Measurements from ENCODE around the gene ANKFN1.
"Not testable (repeated sequence)": the region's sequence is repeated elsewhere in the genome, so short reads cannot be mapped to it uniquely, and the experiment has no call there.

Gene ANKFN1

DNA sequence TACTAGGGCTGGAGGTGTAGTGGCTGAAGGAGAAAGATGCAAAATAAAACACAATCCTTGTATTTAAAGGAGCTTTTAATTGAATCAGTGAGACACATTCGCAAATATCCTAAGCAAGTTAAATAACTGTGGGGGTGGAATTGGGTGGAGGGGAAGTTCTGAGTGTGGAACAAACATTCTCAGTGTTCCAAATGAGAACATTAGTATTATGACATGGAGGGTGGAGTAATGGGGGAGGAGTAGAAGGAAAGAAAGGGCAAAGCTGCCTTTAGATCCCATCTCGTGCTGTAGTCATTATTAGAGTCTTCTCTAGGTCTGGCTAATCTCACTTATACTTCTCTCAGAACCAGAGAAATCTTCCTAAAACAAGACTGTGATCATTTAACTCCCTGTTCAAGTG, 169.7 kb downstream of the ANKFN1 start:
- DNase-seq (ENCODE audit: low read depth in 3 of 3, low spot score in 1 of 3): no peak

GRCh38 chr17:56324676-56325075, 171.4 kb downstream of the ANKFN1 start:
- no peak for DNase-seq (ENCODE audit: low read depth in 3 of 3, low spot score in 1 of 3)

GRCh38 chr17:56325313-56326000, 172.2 kb downstream of the ANKFN1 start:
- no peak for DNase-seq (ENCODE audit: low read depth in 3 of 3, low spot score in 1 of 3)

- DNase-seq (ENCODE audit: low read depth in 3 of 3, low spot score in 1 of 3): no peak
Measured at GRCh38 chr17:56326001-56326359, 172.7 kb downstream of the ANKFN1 start.

DNA sequence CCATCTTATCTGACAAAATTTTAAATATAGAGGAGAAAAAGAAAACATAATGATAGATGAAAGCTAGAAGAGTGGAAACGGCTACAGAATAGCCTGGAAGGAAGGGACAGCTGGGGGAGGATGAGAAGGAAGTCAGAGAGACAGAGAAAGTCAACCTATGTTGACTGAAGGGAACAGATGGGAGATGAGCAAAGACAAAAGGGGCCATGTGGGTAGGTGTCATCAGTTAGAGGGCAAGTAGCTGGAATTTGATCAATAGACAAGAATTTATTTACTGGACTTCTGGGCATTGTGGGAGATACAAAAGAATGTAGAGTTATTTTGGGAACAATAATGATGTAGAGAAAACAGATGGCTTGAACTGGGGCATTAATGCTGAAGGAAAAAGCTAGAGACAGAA, 194.4 kb downstream of the ANKFN1 start:
- no peak for DNase-seq (ENCODE audit: low read depth in 3 of 3, low spot score in 1 of 3)

DNA sequence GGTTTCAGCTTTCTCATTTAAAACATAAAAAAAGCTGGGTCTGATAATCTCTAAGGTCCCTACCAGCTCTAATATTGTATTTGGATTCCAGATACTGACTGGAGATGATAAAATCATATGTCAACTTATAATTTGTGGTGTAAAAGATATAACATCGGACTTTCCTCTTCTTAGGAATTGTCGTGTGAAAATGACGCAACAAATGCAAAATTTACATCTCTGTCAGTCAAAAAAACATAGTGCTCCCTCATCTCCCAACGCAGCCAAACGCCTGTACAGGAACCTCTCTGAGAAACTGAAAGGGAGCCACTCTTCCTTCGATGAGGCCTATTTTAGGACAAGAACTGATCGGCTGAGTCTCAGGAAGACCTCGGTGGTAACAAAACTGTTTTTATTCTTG, 197.3 kb downstream of the ANKFN1 start:
- DNase-seq (ENCODE audit: low read depth in 3 of 3, low spot score in 1 of 3): no peak

DNA sequence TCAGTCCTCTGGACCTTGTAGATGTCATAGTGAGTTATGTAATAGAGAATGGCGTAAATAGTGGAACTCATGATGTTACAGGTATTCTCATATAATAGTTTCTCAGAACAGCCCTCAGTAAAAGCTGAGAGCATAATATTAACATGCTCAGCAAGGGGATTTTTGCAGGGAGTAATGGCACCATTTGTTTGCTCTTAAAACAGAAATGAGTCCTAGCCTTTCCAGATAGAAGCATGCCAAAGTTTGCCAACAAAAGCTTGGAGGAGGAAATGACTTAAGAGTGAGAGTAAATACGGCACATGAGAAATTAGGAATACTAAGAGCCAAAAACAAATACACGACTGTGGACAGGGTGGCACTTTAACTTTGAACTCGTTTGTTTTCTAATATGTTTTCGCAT, 198.4 kb downstream of the ANKFN1 start:
- DNase-seq (ENCODE audit: low read depth in 3 of 3, low spot score in 1 of 3): no peak

GRCh38 chr17:56358651-56359050, 205.4 kb downstream of the ANKFN1 start:
- no peak for DNase-seq (ENCODE audit: low read depth in 3 of 3, low spot score in 1 of 3)

- DNase-seq (ENCODE audit: low read depth in 3 of 3, low spot score in 1 of 3): no peak
Measured at GRCh38 chr17:56359518-56359917, 206.2 kb downstream of the ANKFN1 start.

GRCh38 chr17:56367366-56367765, 214.1 kb downstream of the ANKFN1 start:
- no peak for DNase-seq (ENCODE audit: low read depth in 3 of 3, low spot score in 1 of 3)

- DNase-seq (ENCODE audit: low read depth in 3 of 3, low spot score in 1 of 3): no peak
Measured at GRCh38 chr17:56373981-56374833, 220.9 kb downstream of the ANKFN1 start.

DNA sequence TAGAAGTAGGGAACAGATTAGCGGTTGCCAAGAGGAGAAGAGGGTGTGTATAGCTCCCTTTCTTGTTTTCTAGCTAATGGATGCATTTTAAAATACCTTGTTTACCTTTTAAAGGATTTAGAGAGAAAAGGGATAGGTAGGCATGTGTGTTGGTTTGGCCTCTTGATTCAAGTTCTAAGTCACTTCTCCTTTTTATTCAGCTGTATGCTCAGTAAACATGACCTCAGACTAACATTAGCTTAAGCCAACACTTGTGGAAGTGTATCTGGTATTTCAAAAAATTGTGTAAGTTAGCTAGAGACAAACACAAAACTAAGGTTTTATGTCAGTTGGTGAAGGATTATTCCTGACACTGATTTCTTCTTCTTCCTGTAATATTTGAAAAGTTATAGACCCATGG, 236.1 kb downstream of the ANKFN1 start:
- DNase-seq (ENCODE audit: low read depth in 3 of 3, low spot score in 1 of 3): no peak

- DNase-seq (ENCODE audit: low read depth in 3 of 3, low spot score in 1 of 3): no peak
Measured at GRCh38 chr17:56392321-56392720, 239.0 kb downstream of the ANKFN1 start.

- DNase-seq (ENCODE audit: low read depth in 3 of 3, low spot score in 1 of 3): no peak
Measured at GRCh38 chr17:56393156-56393555, 239.9 kb downstream of the ANKFN1 start.

GRCh38 chr17:56395787-56396186, 242.5 kb downstream of the ANKFN1 start:
- no peak for DNase-seq (ENCODE audit: low read depth in 3 of 3, low spot score in 1 of 3)

DNA sequence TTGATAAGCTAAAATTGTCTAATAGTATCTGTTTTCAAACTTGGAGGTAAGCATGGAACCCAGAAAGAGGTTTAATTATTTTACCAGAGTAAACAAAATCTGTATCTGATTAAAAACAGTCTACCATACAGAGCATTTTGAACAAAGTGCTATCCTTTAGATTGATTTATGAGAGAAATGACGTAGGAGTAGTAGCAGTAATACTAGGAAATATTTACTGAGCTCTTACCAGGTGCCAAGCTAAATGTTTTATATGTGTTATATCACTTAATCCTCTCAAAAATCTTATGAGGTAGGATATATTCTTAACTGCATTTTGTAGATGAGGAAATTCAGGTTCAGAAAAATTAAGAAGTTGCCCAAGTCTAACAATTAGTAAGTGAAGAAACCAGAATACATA, 253.8 kb downstream of the ANKFN1 start:
- DNase-seq (ENCODE audit: low read depth in 3 of 3, low spot score in 1 of 3): no peak

GRCh38 chr17:56412356-56412755, 259.1 kb downstream of the ANKFN1 start:
- DNase-seq (ENCODE audit: low read depth in 3 of 3, low spot score in 1 of 3): not testable (repeated sequence)

DNA sequence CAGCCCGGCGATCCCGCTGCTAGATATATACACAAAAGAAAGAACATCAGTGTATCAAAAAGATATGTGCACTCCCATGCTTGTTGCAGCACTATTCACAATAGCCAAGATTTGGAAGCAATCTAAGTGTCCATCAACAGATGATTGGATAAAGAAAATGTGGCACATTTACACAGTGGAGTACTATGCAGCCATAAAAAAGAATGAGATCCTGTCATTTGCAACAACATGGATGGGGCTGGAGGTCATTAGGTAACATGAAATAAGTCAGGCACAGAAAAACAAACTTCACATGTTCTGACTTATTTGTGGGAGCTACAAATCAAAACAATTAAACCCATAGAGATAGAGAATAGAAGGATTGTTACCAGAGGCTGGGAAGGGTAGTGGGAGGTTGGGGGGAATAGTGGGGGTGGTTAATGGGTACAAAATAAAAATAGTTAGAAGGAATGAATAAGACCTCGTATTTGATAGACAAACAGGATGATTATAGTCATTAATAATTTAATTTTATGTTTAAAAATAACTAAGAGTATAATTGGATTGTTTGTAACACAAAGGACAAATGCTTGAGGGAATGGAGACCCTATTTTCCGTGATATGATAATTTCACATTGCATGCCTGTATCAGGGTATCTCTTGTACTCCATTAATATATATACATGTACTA, 263.5 kb downstream of the ANKFN1 start:
- no peak for DNase-seq (ENCODE audit: low read depth in 3 of 3, low spot score in 1 of 3)

DNA sequence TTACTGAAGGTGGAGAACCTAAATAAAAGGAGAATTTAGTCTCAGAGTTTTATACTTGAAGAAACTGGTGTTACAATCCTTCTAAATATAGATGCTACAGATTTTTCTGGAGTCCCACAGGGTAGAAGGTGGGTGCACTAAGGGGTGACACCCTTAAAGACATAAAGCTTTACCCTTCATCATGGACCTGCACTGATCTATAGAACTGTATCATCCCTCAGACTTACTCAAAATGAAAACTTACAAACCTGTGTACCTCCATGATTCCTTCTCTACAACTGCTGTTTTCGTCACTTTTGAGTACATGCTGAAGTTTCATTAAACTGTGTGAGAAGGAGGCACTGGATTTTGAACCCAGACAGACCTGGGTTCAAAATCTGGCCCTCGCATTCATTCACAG, 270.7 kb downstream of the ANKFN1 start:
- DNase-seq (ENCODE audit: low read depth in 3 of 3, low spot score in 1 of 3): no peak

DNA sequence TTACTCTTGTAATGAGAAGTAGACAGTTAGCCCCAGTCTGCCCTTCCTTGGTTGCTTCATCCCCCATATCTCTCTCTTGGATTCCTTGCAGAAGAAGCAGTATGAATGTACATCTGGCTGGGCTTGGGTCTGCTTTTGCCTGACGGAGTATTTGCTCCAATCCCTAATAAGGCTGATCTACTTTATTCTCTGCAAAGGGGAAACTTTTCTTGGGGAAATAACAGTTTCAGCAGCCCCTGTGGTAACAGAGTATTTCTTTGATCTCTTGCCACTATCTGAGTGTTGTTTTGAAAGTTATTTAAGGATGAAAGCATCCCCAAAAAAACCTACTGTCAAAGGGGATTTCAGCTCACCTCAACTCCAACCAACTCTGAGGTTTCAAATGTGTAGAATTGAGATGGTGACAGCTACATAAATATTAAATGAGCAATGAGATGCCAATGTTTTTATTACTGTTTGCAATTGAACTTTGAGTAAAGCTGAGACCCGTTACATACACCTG, 271.3 kb downstream of the ANKFN1 start:
- DNase-seq (ENCODE audit: low read depth in 3 of 3, low spot score in 1 of 3): no peak

GRCh38 chr17:56425483-56425882, 272.2 kb downstream of the ANKFN1 start:
- no peak for DNase-seq (ENCODE audit: low read depth in 3 of 3, low spot score in 1 of 3)

- DNase-seq (ENCODE audit: low read depth in 3 of 3, low spot score in 1 of 3): no peak
Measured at GRCh38 chr17:56426901-56427300, 273.6 kb downstream of the ANKFN1 start.

Measured in stimulated activated CD4-positive, alpha-beta T cell treated with anti-CD3 and anti-CD28 coated beads, TNF-alpha, amount 100 ng/mL, for 1 hour (primary cell).